ENCODE measurements around the gene FAIM2.

The FAIM2 gene

DNA sequence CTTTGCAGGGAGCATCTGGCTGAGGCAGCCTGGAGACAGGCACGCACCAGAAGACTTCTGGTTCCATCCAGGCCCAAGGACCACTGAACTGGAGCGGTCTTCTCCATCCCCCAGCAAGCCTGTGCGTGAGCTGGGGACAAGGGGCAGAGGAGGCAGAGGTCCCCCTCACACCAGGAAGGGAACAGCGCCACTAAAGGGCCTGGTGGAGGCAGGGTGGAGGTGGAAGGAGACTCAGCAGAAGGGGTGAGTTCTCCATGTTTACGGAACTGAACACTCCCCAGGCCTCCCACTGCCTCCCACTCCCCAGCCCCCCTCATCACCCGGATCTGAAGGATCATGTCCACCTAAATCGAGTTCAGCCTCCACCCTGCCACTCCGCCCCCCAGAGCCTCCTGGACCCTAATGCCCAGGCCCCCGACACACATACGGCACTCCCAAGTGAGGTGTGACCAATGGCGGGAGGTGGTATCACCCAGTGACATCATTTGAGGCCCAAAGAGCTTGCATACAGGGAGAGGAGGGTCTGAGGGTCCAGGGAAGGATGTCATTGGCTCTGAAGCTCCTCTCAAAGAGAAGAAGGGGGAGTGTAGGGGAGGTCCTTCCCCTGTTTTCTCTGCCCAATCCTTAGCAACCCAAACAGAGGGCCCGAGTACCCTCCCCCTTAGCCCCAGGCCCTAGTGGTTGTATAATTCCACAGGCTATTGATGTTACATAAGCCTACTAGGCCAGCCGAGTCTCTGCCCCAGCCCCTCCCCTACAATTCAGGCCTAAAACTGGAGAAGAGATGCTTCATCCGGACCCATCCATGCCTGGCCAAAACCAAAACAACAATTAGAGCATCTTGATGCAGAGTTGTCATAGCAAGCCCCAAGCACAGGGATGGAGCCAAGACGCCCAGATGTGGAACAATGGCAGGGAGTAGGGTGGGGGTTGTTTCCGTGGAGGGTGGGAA is 1.0 kb downstream of the FAIM2 start:
- no peaks in the 10 kb centered on the region for H3K9me3 ChIP-seq
- no peaks in the 10 kb centered on the region for H3K27me3 ChIP-seq
- TF ChIP-seq, protein P1, sequence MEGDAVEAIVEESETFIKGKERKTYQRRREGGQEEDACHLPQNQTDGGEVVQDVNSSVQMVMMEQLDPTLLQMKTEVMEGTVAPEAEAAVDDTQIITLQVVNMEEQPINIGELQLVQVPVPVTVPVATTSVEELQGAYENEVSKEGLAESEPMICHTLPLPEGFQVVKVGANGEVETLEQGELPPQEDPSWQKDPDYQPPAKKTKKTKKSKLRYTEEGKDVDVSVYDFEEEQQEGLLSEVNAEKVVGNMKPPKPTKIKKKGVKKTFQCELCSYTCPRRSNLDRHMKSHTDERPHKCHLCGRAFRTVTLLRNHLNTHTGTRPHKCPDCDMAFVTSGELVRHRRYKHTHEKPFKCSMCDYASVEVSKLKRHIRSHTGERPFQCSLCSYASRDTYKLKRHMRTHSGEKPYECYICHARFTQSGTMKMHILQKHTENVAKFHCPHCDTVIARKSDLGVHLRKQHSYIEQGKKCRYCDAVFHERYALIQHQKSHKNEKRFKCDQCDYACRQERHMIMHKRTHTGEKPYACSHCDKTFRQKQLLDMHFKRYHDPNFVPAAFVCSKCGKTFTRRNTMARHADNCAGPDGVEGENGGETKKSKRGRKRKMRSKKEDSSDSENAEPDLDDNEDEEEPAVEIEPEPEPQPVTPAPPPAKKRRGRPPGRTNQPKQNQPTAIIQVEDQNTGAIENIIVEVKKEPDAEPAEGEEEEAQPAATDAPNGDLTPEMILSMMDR (IDR thresholded peaks at IDR 0.05; ENCODE audit: low read depth, low read length) = peak; percentile 36
- DNase-seq = peak; percentile 73
- H3K36me3 ChIP-seq = no peaks in the 10 kb centered on the region
- peak overlapping the region; percentile 79 for H3K4me3 ChIP-seq (ENCODE audit: low read depth, low read length)
- peaks cover 20% of the 10 kb centered on the region for H3K4me1 ChIP-seq

DNA sequence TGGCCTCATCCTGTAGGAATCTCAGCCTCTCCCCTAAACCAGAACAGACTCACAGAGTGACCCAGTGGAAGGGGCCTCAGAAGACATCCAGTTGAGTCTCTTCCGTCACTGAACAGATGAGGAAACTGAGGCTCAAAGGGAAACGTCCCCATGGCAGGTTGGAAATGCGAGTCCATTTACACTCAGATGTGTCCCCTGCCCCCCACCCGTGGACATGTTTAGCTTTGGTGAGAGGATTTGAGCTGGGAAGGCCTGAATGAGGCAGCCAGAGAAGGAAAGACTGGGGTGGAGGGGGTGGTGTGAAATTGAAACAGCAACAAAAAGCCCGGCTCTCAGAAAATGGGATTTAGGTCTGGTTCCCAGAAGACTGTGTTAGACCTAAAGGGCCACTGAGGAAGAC is 1.7 kb downstream of the FAIM2 start:
- Histone ChIP-seq H3K4me3 (ENCODE audit: low read depth, low read length) (no peak overlapping the region), H3K36me3 (no peaks in the 10 kb centered on the region), H3K27me3 (no peaks in the 10 kb centered on the region), H3K4me1 (peaks cover 20% of the 10 kb centered on the region), H3K9me3 (no peaks in the 10 kb centered on the region)
- TF ChIP-seq, protein P1 (IDR thresholded peaks at IDR 0.05; ENCODE audit: low read depth, low read length) = no peak
- no peak for DNase-seq

DNA sequence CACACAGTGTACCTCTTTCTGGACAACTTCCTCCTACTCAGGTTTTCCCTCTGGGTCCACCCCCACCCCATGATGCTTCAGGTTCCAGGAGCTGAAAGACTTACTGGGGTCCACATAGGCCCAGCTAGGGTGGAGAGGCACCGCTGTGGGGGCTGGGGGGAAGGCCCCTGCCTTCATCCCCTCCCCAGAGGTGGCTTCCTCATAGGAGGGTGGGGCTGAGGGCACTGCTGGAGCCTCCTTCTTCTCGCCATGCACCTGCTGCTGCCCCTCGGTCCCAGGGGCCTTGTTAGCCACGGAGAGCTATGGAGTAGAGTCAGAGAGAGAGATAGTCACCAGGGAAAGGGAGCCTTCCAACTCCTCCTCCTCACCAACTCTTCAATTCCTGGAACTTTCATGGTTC is 2.7 kb downstream of the FAIM2 start:
- peaks cover 17% of the 10 kb centered on the region for H3K4me1 ChIP-seq

DNA sequence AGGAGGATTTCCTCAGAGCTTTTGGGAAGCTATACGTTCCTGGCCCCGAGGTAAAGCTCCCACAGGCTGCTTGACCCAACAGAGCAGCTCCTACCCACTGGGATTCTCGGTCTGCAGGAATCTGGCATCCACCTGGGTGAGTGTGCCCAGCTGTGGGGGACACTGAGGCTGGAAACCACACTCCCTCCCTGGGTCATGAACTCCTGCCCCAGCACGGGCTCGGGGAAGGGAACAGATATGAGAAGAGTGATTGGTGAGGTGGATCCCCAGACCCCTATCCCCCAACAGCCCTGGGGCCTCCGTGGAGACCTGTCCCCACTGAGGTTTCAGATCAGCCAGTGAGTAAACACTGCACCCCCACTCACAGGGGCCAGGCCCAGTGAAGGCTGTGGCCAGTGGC is 3.3 kb downstream of the FAIM2 start:
- H3K4me1 ChIP-seq = peaks cover 17% of the 10 kb centered on the region
- TF ChIP-seq, protein P1 (IDR thresholded peaks at IDR 0.05; ENCODE audit: low read depth, low read length) = no peak
- no peaks in the 10 kb centered on the region for H3K27me3 ChIP-seq
- no peak for DNase-seq
- no peak overlapping the region for H3K4me3 ChIP-seq (ENCODE audit: low read depth, low read length)
- H3K36me3 ChIP-seq = no peaks in the 10 kb centered on the region
- H3K9me3 ChIP-seq = no peaks in the 10 kb centered on the region

More for the DNA sequence above, 2.7 kb downstream of the FAIM2 start:
- H3K36me3 ChIP-seq = no peaks in the 10 kb centered on the region
- no peak overlapping the region for H3K4me3 ChIP-seq (ENCODE audit: low read depth, low read length)
- TF ChIP-seq, protein P1 (IDR thresholded peaks at IDR 0.05; ENCODE audit: low read depth, low read length) = no peak
- no peak for DNase-seq
- no peaks in the 10 kb centered on the region for H3K9me3 ChIP-seq
- no peaks in the 10 kb centered on the region for H3K27me3 ChIP-seq

DNA sequence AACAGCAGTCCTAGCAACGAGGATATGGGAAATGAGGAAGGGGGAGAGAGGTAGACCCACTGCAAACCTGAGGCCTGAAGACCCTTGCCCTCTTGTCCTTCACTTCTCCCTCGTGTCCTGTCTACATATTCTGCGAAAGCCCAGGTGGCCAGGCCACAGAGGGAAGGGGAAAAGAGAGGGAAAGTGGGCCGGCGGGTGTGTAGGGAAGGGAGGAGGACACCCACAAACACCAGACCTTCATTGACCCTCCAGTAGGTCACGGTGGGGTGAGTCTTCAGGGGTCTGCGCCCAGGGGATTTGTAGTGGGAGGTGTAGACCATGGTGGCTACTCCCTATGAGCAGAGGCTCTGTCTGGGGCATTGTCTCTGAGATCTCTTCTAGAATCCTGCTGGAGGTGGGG is 3.8 kb downstream of the FAIM2 start:
- no peak for DNase-seq
- no peaks in the 10 kb centered on the region for H3K9me3 ChIP-seq
- TF ChIP-seq, protein P1 (IDR thresholded peaks at IDR 0.05; ENCODE audit: low read depth, low read length) = no peak
- H3K27me3 ChIP-seq = no peaks in the 10 kb centered on the region
- H3K4me1 ChIP-seq = peaks cover 17% of the 10 kb centered on the region
- no peaks in the 10 kb centered on the region for H3K36me3 ChIP-seq
- H3K4me3 ChIP-seq (ENCODE audit: low read depth, low read length) = no peak overlapping the region

DNA sequence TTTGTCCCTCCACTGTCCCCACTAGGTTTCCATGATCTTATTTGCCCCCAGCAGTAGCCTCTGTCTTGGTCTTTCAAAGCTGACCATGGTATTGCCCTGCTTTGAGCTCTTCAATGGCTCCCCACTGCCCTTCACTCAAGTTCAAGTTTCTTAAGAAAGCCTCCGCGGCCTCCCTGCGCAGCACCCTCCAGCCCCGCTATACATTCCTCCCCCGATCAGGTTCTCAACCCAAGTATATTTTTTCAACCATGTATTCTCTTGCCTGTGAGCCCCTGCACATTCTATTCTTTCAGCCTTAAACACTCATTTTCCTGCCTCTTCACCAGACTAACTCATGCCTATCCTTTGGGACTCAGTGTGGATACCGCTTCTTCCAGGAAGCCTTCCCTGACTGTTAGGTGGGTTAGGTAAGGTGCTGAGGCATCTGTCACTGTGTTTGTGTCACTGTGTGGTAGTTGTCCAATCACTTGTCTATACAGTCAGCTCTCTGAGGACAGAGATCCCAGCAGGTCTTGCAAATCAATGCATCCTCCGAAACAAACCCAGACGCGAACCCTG is 4.3 kb downstream of the FAIM2 start:
- TF ChIP-seq, protein P1 (IDR thresholded peaks at IDR 0.05; ENCODE audit: low read depth, low read length) = no peak
- Histone ChIP-seq H3K9me3 (no peaks in the 10 kb centered on the region), H3K4me1 (peaks cover 15% of the 10 kb centered on the region), H3K4me3 (ENCODE audit: low read depth, low read length) (no peak overlapping the region), H3K36me3 (no peaks in the 10 kb centered on the region), H3K27me3 (no peaks in the 10 kb centered on the region)
- no peak for DNase-seq
